Retinal pigment epithelial cell (primary cell): ENCODE measurements around the gene ADAP2.
"Not testable (repeated sequence)": the region's sequence is repeated elsewhere in the genome, so short reads cannot be mapped to it uniquely, and the experiment has no call there.

Experiments used
- DNase-seq: peaks from one replicate; pipeline ENCODE4 v3.0.0-alpha.2; 2010; ENCODE audit warnings: low read depth
- H3K4me3 ChIP-seq: 2 replicates; pipeline ENCODE4 v1.5.1; 2011; ENCODE audit warnings: mild to moderate bottlenecking, low read length, control low read depth, moderate library complexity
- TF ChIP-seq, protein P1 (sequence below): conservative IDR thresholded peaks from 2 replicates; pipeline ENCODE4 v1.5.1; 2011; ENCODE audit warnings: low read depth, low read length, control low read depth, inconsistent platforms

Gene ADAP2

DNA sequence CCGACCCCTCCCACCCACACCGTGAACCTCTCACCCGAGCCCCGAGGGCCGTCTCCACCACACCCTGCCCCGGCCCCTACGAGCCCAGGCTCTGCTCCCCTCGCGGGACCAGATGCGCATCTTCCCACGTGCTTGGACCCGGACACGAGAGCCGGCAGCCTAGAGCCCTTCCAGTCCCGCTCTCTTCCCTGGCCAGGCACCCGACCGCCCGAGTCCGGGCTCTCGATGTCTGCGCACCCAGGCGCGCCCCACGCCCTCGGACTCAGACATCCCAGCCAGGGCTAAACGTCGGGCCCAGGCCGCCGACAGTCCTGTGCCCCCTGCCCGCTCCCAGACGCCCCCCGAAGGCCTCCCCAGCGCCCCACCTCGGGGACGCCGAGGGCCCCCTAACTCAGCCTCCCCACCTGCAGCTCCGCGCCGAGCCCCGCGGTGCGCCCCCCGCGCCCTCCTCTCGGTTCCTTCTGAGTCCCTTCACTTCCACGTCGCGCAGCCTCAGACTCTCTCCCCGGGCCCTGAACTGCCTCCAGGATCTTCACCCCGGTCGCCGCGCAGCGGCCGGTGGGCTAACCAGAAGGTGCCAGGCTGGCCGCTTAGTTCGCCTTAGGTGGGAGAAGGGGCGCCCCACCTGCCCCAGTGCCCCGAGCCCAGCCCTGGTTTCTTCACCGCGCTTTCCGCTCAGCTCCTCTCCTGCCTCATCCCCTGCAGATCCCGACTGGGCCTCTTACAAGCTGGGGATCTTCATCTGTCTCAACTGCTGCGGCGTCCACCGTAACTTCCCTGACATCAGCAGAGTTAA lies 688 bp downstream of the ADAP2 start:
- DNase-seq: no peak
- H3K4me3 ChIP-seq: peak overlapping the region; percentile 34
- TF ChIP-seq, protein P1, sequence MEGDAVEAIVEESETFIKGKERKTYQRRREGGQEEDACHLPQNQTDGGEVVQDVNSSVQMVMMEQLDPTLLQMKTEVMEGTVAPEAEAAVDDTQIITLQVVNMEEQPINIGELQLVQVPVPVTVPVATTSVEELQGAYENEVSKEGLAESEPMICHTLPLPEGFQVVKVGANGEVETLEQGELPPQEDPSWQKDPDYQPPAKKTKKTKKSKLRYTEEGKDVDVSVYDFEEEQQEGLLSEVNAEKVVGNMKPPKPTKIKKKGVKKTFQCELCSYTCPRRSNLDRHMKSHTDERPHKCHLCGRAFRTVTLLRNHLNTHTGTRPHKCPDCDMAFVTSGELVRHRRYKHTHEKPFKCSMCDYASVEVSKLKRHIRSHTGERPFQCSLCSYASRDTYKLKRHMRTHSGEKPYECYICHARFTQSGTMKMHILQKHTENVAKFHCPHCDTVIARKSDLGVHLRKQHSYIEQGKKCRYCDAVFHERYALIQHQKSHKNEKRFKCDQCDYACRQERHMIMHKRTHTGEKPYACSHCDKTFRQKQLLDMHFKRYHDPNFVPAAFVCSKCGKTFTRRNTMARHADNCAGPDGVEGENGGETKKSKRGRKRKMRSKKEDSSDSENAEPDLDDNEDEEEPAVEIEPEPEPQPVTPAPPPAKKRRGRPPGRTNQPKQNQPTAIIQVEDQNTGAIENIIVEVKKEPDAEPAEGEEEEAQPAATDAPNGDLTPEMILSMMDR: no peak

DNA sequence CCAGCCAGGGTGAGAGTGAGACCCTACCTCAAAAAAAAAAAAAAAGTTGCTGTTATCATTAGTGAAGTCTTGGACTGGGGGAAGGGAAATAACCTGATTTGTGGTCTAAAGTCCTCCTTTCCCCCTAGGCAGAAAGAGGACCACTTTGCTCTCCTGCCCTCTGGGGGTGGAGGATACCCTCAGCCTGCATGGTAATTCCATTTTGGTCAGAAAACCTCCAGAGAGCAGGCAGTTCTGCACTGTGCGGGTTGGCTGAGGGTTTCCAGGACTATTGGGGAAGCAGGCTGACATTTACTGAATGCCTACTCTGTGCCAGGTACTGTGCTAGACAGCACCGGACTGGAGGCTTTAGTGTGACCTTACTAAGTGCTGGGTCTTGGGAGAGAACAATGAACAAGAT lies 2.6 kb downstream of the ADAP2 start:
- no peak for DNase-seq
- TF ChIP-seq, protein P1: no peak
- H3K4me3 ChIP-seq: no peak overlapping the region

DNA sequence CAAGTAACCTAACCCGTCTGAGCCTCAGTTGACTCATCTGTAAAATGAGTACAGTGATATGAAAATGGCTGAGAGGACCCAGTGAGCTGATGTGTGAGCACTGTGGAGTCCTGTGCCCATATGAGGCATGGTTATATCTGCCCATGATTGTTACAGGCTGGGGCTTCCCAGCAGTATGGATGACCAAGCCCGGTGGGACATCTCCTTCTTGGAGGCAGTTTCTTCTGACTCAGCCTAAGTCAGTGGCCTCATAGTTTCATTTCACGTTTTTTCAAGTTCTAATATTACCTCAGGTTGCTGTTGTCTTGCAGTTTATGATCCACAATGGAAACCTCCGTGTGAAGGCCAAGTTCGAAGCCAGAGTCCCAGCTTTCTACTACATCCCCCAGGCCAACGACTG lies 4.8 kb downstream of the ADAP2 start:
- DNase-seq: no peak
- TF ChIP-seq, protein P1: no peak
- H3K4me3 ChIP-seq: no peak overlapping the region

DNA sequence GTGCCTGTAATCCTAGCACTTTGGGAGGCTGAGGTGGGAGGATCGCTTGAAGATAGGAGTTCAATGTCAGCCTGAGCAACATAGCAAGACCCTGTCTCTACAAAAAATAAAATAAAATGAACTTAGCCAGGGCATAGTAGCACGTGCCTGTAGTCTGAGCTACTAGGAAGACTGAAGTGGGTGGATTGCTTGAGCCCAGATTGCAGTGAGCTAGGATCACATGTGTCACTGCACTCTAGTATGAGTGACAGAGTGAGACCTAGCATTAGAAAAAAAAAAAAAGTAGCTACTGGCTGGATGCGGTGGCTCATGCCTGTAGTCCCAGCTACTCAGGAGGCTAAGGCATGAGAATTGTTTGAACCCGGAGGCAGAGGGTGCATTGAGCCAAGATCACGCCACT lies 6.0 kb downstream of the ADAP2 start:
- no peak overlapping the region for H3K4me3 ChIP-seq
- TF ChIP-seq, protein P1: no peak
- no peak for DNase-seq

DNA sequence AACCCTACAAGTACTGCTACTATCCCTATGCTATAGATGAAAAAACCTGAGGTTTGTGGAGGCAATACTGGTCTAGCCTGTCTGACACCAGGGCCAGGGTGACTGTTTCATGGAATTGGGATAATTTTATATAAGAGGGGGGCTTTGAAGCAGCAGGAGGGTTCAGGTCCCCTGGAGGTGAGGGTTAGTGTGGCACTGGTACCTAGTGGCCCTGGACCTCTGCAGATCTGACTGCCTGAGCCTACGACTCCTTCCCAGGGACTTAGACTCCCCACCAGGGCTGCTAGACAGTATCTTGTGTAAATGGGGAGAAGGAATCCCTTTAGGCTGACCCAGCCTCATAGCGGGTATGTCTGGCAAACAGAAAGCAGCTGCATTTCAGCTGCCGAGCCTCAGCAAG lies 6.8 kb downstream of the ADAP2 start:
- DNase-seq: no peak
- no peak overlapping the region for H3K4me3 ChIP-seq
- TF ChIP-seq, protein P1: no peak

DNA sequence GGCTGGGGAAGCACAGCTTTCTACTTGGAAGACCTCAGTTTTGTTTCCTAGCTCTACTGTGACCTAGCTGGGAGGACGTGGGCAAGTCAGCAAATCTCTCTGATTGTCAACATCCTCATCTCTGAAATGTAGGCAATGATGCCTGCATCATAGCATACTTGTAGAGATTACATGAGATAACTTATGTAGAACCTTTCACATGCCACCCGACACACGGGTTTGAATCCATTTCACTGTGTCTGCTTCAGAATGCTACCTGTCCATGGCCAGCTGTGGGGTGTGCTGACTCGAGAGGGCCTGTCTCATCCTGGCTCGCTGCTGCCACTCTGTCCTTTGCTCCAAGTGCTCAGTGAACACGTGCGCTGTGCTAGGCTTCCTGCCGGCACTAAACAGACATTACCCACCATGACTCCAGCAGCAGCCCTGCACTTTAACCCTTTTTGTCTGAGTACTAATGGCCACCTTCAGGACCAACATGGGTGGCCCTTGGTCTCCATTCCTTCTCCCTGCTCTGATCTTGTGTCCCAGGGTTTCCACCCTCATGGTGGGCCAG lies 7.4 kb downstream of the ADAP2 start:
- DNase-seq: no peak
- no peak overlapping the region for H3K4me3 ChIP-seq
- TF ChIP-seq, protein P1: no peak

DNA sequence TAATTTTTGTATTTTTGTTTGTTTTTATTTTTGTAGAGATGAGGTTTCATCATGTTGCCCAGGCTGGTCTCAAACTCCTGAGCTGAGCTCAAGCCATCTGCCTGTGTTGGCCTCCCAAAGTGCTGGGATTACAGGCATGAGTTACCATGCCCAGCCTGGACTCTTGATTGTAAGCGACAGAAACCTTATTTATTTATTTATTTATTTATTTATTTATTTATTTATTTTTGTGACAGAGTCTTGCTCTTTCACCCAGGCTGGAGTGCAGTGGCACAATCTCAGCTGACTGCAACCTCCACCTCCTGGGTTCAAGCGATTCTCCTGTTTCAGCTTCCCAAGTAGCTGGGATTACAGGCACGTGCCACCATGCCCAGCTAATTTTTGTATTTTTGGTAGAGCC lies 8.1 kb downstream of the ADAP2 start:
- not testable (repeated sequence) for H3K4me3 ChIP-seq, DNase-seq
